Mucosa of descending colon (tissue), 3 donors: Measurements from ENCODE around the gene SAMD10. TPM values are rescaled to one million over a fixed set of nuclear protein-coding genes. Genes with fewer than 3 reads are reported as not detected.

Experiments used
- ATAC-seq: fragments of 200-7000 bp; cut with Tn5 transposase; one replicate; pipeline ENCODE4 v1.9.1; 2020; ENCODE audit warnings: mild to moderate bottlenecking, moderate library complexity
- DNase-seq, 3 donors: peaks; one replicate each; pipeline ENCODE4 v3.0.0-alpha.2; 2020
- H3K36me3 ChIP-seq: fragments of 200-600 bp; one replicate; pipeline ENCODE4 v1.8.0; 2021; ENCODE audit warnings: low read depth, mild to moderate bottlenecking
- H3K4me1 ChIP-seq: fragments of 200-600 bp; one replicate; pipeline ENCODE4 v1.8.0; 2021; ENCODE audit warnings: low read depth, mild to moderate bottlenecking
- H3K4me3 ChIP-seq: fragments of 200-600 bp; one replicate; pipeline ENCODE4 v1.8.0; 2021; ENCODE audit warnings: mild to moderate bottlenecking
- H3K9me3 ChIP-seq: fragments of 200-600 bp; one replicate; pipeline ENCODE4 v1.8.0; 2021; ENCODE audit warnings: mild to moderate bottlenecking
- CTCF ChIP-seq: fragments of 200-600 bp; IDR thresholded peaks from one replicate; pipeline ENCODE4 v1.8.0; 2022; ENCODE audit warnings: antibody characterized with exemption, mild to moderate bottlenecking
- intact Hi-C, 2 donors: fragments of 100-400 bp; cut with DNase I in 1 of 2; cut with micrococcal nuclease in 1 of 2; formaldehyde crosslinking; loops; one replicate each; pipeline versions ENCODE4 v1.11.0 to v1.11.1; 2022; cut with DNase I, micrococcal nuclease
- total RNA-seq, 3 donors: library from RNA; stranded (reverse); fragmentation: NEBNext Ultra II Directional in 2 of 3; extraction: Animal tissue kit (Norgen Biotek cat#: 25700) in 2 of 3; gene quantifications; one replicate each; pipeline versions ENCODE4 v1.2.1 to v1.2.4, GENCODE V29; 2021 to 2023
- donor health status: DM: no; HTN: no; CAD: no; lungs with moderate emphysema.
- donor health status: DM: no; HTN: no; CAD: no.
- donor health status: DM: no; HTN: yes; CAD: no.

The SAMD10 gene
- total RNA-seq, 3 donors from 2014 or later: 3.8 to 7.9 (median 5.6) TPM

GRCh38 chr20:63958964-63959698 lies 20.3 kb downstream of the SAMD10 start:
- Histone ChIP-seq H3K9me3 (no peaks in the 10 kb centered on the region), H3K36me3 (no peaks in the 10 kb centered on the region), H3K4me3 (no peak overlapping the region), H3K4me1 (peaks cover 22% of the 10 kb centered on the region)
- ATAC-seq (no peak), DNase-seq (peak in 1 of 3 donors; percentile 62)
- TF ChIP-seq CTCF: no peak
- intact Hi-C loops: no loop called here

- no peak overlapping the region for H3K4me3 ChIP-seq
- TF ChIP-seq CTCF: no peak
- peak in 2 of 3 donors; percentile 38 to 57 for DNase-seq
- H3K9me3 ChIP-seq: no peaks in the 10 kb centered on the region
- no peaks in the 10 kb centered on the region for H3K36me3 ChIP-seq
- H3K4me1 ChIP-seq: peaks cover 29% of the 10 kb centered on the region
- ATAC-seq: no peak
- intact Hi-C loops: no loop called here
These were observed 21.0 kb downstream of the SAMD10 start for GRCh38 chr20:63958471-63958870.

GRCh38 chr20:63957690-63958441 lies 21.6 kb downstream of the SAMD10 start:
- peaks cover 33% of the 10 kb centered on the region for H3K4me1 ChIP-seq
- H3K4me3 ChIP-seq: no peak overlapping the region
- H3K9me3 ChIP-seq: no peaks in the 10 kb centered on the region
- ATAC-seq (peak; percentile 76), DNase-seq (peak; percentile 88 to 94 (median 88))
- H3K36me3 ChIP-seq: no peaks in the 10 kb centered on the region
- no peak for TF ChIP-seq CTCF
- intact Hi-C loops: no loop called here

GRCh38 chr20:63957004-63957689 lies 22.3 kb downstream of the SAMD10 start:
- peak; percentile 87 to 91 (median 88) for DNase-seq
- H3K36me3 ChIP-seq: no peaks in the 10 kb centered on the region
- H3K4me3 ChIP-seq: peak overlapping the region; percentile 99
- peaks cover 37% of the 10 kb centered on the region for H3K4me1 ChIP-seq
- intact Hi-C loops: no loop called here
- ATAC-seq: peak; percentile 67
- TF ChIP-seq CTCF: no peak
- H3K9me3 ChIP-seq: no peaks in the 10 kb centered on the region

DNA sequence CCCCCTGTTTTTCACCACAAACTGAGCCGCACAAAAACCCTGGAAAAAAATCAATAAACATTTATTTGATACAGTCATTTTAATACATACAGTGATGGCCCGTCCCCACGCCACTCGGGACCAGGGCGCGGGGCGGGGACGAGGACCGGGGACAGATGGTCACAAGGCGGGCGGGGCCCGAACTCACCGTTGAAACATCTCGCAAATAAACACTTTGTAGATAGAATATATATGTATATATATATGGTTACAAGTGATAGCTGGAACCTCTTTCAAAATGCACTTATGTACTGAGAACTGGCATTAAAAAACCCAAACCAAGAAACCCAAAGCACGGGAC lies 22.8 kb downstream of the SAMD10 start:
- DNase-seq (no peak), ATAC-seq (no peak)
- Histone ChIP-seq H3K4me3 (peak overlapping the region; percentile 99), H3K4me1 (peaks cover 42% of the 10 kb centered on the region), H3K9me3 (no peaks in the 10 kb centered on the region), H3K36me3 (no peaks in the 10 kb centered on the region)
- intact Hi-C loops: no loop called here
- TF ChIP-seq CTCF: no peak
